ENCODE results near the gene PRICKLE3. TPM values are rescaled to one million over a fixed set of nuclear protein-coding genes. Genes with fewer than 3 reads are reported as not detected.
A peak's percentile ranks its signal among the peaks of the same experiment; 100 is the strongest.

Gene PRICKLE3
- total RNA-seq (2022) (14.5 and 15.7 TPM in 2 replicates), Bru-seq, nascent RNA (percentile 46 among the genes with signal in this experiment), BruChase-seq, experiment 1, labeled RNA remaining after a 6-hour chase (percentile 50 among the genes with signal in this experiment), BruChase-seq, experiment 2, labeled RNA remaining after a 2-hour chase (percentile 54 among the genes with signal in this experiment)
- long read RNA-seq, transcript PRICKLE3-206 (9 exons, 2,062 nt), result major isoform, 35 of 48 reads
- long read RNA-seq, partial matches to known transcripts, result 1 of 48 reads
- long read RNA-seq, other reads (novel, unspliced or antisense), result 12 of 48 reads

GRCh38 chrX:49186125-49187027, at the start of gene PRICKLE3:
Gene PRICKLE3 (minus strand): TSS chrX:49186373. CDS start chrX:49186297, 76 bp downstream.
- ChIA-PET POLR2A (interaction anchor here (0.7 to 0.8 kb wide), 2 partner anchors 19 to 146 kb away, joined by 3 read pairs; no protein-coding TSS in a partner anchor), CTCF (no interaction called here)
- DNase-seq (ENCODE audit: unreplicated experiment), result peak; percentile 70
- Mint-ChIP-seq H3K27ac (ENCODE audit: low read depth, unreplicated experiment) (no peak within 1 kb of the TSS), H3K4me1 (ENCODE audit: insufficient read depth, unreplicated experiment) (peaks cover 16% of the 10 kb centered on the region), H3K9me3 (ENCODE audit: unreplicated experiment) (peaks cover 6% of the 10 kb centered on the region), H3K36me3 (ENCODE audit: insufficient read depth, unreplicated experiment) (peaks cover 24% of the 10 kb centered on the region), H3K4me3 (ENCODE audit: unreplicated experiment) (peak within 1 kb of the TSS; percentile 75), H3K27me3 (ENCODE audit: insufficient read depth, unreplicated experiment) (no peaks in the 10 kb centered on the region)
- peak; percentile 12 for TF ChIP-seq CTCF (IDR thresholded peaks at IDR 0.05; ENCODE audit: unreplicated experiment)
- BruUV-seq (replicated peaks), result no TSS peak
- intact Hi-C loops (cut with micrococcal nuclease), result no loop called here

- no peak overlapping the region for H3K4me3 Mint-ChIP-seq (ENCODE audit: unreplicated experiment)
- BruUV-seq (replicated peaks), result no TSS peak
- intact Hi-C loops (cut with micrococcal nuclease), result no loop called here
- no peaks in the 10 kb centered on the region for H3K36me3 Mint-ChIP-seq (ENCODE audit: insufficient read depth, unreplicated experiment)
- no peaks in the 10 kb centered on the region for H3K9me3 Mint-ChIP-seq (ENCODE audit: unreplicated experiment)
- no peak for TF ChIP-seq CTCF (IDR thresholded peaks at IDR 0.05; ENCODE audit: unreplicated experiment)
- POLR2A ChIA-PET, result interaction anchor here (1.0 kb wide), 1 partner anchor 17 kb away, joined by 3 read pairs; no protein-coding TSS in a partner anchor
- H3K27me3 Mint-ChIP-seq (ENCODE audit: insufficient read depth, unreplicated experiment), result no peaks in the 10 kb centered on the region
- peaks cover 6% of the 10 kb centered on the region for H3K4me1 Mint-ChIP-seq (ENCODE audit: insufficient read depth, unreplicated experiment)
- no peak for DNase-seq (ENCODE audit: unreplicated experiment)
- H3K27ac Mint-ChIP-seq (ENCODE audit: low read depth, unreplicated experiment), result no peak overlapping the region
- CTCF ChIA-PET, result no interaction called here
These were observed 47.8 kb upstream of the PRICKLE3 start for GRCh38 chrX:49233887-49234555.

GRCh38 chrX:49233176-49233575, 47.0 kb upstream of the PRICKLE3 start, which contains the start of gene CACNA1F:
Gene CACNA1F (minus strand): TSS chrX:49233340. CDS start chrX:49233309, 31 bp downstream.
- TF ChIP-seq CTCF (IDR thresholded peaks at IDR 0.05; ENCODE audit: unreplicated experiment), result no peak
- Mint-ChIP-seq H3K4me1 (ENCODE audit: insufficient read depth, unreplicated experiment) (peaks cover 6% of the 10 kb centered on the region), H3K27me3 (ENCODE audit: insufficient read depth, unreplicated experiment) (no peaks in the 10 kb centered on the region), H3K27ac (ENCODE audit: low read depth, unreplicated experiment) (no peak within 1 kb of the TSS), H3K36me3 (ENCODE audit: insufficient read depth, unreplicated experiment) (no peaks in the 10 kb centered on the region), H3K9me3 (ENCODE audit: unreplicated experiment) (no peaks in the 10 kb centered on the region), H3K4me3 (ENCODE audit: unreplicated experiment) (no peak within 1 kb of the TSS)
- BruUV-seq (replicated peaks), result no TSS peak
- DNase-seq (ENCODE audit: unreplicated experiment), result no peak
- CTCF ChIA-PET, result no interaction called here
- POLR2A ChIA-PET, result no interaction called here
- intact Hi-C loops (cut with micrococcal nuclease), result no loop called here

Measured in MCF 10A (cell line).